Neuronal stem cell (in vitro differentiated cells): ENCODE data around the gene HERC3.

Source experiments
- DNase-seq: peaks from one replicate; pipeline ENCODE4 v3.0.0-alpha.2; 2013; ENCODE audit warnings: low spot score
- H2AFZ ChIP-seq: one replicate; pipeline ENCODE4 v1.6.1; 2013; ENCODE audit warnings: mild to moderate bottlenecking, low read length, inconsistent platforms
- H2AK5ac ChIP-seq: 2 replicates; pipeline ENCODE4 v1.6.1; 2013; ENCODE audit warnings: low read depth, mild to moderate bottlenecking, inconsistent platforms, low read length, moderate library complexity, mixed read lengths
- H2BK120ac ChIP-seq: 2 replicates; pipeline ENCODE4 v1.6.1; 2013; ENCODE audit warnings: low read depth, mild to moderate bottlenecking, inconsistent platforms, low read length, moderate library complexity, mixed read lengths
- H2BK12ac ChIP-seq: one replicate; pipeline ENCODE4 v1.6.1; 2013; ENCODE audit warnings: low read length, inconsistent platforms
- H2BK15ac ChIP-seq: 2 replicates; pipeline ENCODE4 v1.6.1; 2013; ENCODE audit warnings: mild to moderate bottlenecking, low read length, inconsistent platforms, mixed read lengths
- H2BK5ac ChIP-seq: one replicate; pipeline ENCODE4 v1.6.1; 2013; ENCODE audit warnings: inconsistent platforms, mild to moderate bottlenecking, low read length, moderate library complexity
- H3K14ac ChIP-seq: one replicate; pipeline ENCODE4 v1.6.1; 2013; ENCODE audit warnings: low read length, inconsistent platforms
- H3K18ac ChIP-seq: 2 replicates; pipeline ENCODE4 v1.6.1; 2013; ENCODE audit warnings: low read length, inconsistent platforms
- H3K23ac ChIP-seq: 2 replicates; pipeline ENCODE4 v1.6.1; 2013; ENCODE audit warnings: low read depth, mild to moderate bottlenecking, mixed read lengths, low read length, inconsistent platforms; ENCODE audit not compliant: poor library complexity
- H3K27ac ChIP-seq: replicated peaks from 3 replicates; pipeline ENCODE4 v1.5.1; 2013; ENCODE audit warnings: low read length, inconsistent platforms
- H3K27me3 ChIP-seq, 3 experiments: 2 replicates each; pipeline ENCODE4 v1.6.1; 2013; ENCODE audit warnings: low read length in 3 of 3, mild to moderate bottlenecking in 2 of 3, inconsistent platforms in 1 of 3, low read depth in 1 of 3, mixed read lengths in 1 of 3, moderate library complexity in 1 of 3; ENCODE audit not compliant: control insufficient read depth in 3 of 3, insufficient read depth in 3 of 3
- H3K36me3 ChIP-seq, 2 donors: replicated peaks in 1 of 2; 2 replicates each; pipeline ENCODE4 v1.6.1; 2013; ENCODE audit warnings: low read length in 2 of 2; ENCODE audit not compliant: control insufficient read depth in 2 of 2, insufficient read depth in 2 of 2
- H3K4ac ChIP-seq: 2 replicates; pipeline ENCODE4 v1.6.1; 2013; ENCODE audit warnings: inconsistent platforms, mild to moderate bottlenecking, low read length, moderate library complexity
- H3K4me1 ChIP-seq, 2 donors: 1 replicate in 1 of 2; 2 replicates in 1 of 2; pipeline ENCODE4 v1.6.1; 2013; ENCODE audit warnings: low read length in 2 of 2, low read depth in 1 of 2; ENCODE audit not compliant: control insufficient read depth in 2 of 2, insufficient read depth in 1 of 2
- H3K4me2 ChIP-seq: one replicate; pipeline ENCODE4 v1.6.1; 2013; ENCODE audit warnings: mild to moderate bottlenecking, low read length, inconsistent platforms; ENCODE audit not compliant: insufficient read depth, poor library complexity, severe bottlenecking
- H3K4me3 ChIP-seq, 2 donors: 2 replicates each; pipeline ENCODE4 v1.5.1; 2013; ENCODE audit warnings: low read length in 2 of 2, mild to moderate bottlenecking in 2 of 2, inconsistent platforms in 1 of 2, moderate library complexity in 1 of 2
- H3K79me1 ChIP-seq: one replicate; pipeline ENCODE4 v1.6.1; 2013; ENCODE audit warnings: low read depth, mild to moderate bottlenecking, inconsistent platforms, low read length, moderate library complexity
- H3K9ac ChIP-seq: one replicate; pipeline ENCODE4 v1.6.1; 2013; ENCODE audit warnings: mild to moderate bottlenecking, low read depth, low read length, inconsistent platforms; ENCODE audit not compliant: poor library complexity
- H3K9me3 ChIP-seq, 2 donors: replicated peaks in 1 of 2; 2 replicates each; pipeline versions ENCODE3 to v1.6.1; 2013; ENCODE audit warnings: low read length in 2 of 2, mild to moderate bottlenecking in 2 of 2, inconsistent platforms in 1 of 2, low read depth in 1 of 2, mixed read lengths in 1 of 2, moderate library complexity in 1 of 2; ENCODE audit not compliant: control insufficient read depth in 2 of 2, insufficient read depth in 1 of 2
- H4K8ac ChIP-seq: one replicate; pipeline ENCODE4 v1.6.1; 2013; ENCODE audit warnings: low read depth, mild to moderate bottlenecking, inconsistent platforms, low read length, moderate library complexity
- H4K91ac ChIP-seq: one replicate; pipeline ENCODE4 v1.6.1; 2013; ENCODE audit warnings: low read length, low read depth, mild to moderate bottlenecking, inconsistent platforms; ENCODE audit not compliant: poor library complexity
- WGBS, 2 donors: extraction: QIAGEN DNeasy Blood & Tissue Kit; methylation state at CpG; one replicate each; pipeline ENCODE4 v1.1.7; 2013; ENCODE audit warnings: missing lambda C conversion rate in 2 of 2, mixed read lengths in 1 of 2; ENCODE audit not compliant: insufficient read length in 2 of 2, insufficient replicate concordance in 1 of 2; ENCODE audit errors: extremely low coverage in 2 of 2; 5-methylcytosine and 5-hydroxymethylcytosine counted together

Gene HERC3

DNA sequence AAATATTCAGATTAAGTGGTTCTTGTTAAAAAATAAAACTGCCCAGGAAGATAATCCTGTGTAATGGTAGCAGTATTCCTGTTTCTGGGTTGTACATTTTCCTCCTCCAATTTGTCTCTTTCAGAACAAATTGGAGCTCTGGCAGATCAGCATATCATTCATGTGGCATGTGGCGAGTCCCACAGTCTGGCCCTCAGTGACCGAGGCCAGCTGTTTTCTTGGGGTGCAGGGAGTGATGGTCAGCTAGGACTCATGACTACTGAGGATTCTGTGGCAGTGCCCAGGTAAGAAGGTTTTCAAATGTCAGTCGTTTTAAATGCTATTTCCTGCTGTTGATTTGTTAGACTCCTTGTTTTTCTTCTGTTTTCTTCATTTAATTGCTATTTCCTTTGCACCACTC is 57.4 kb downstream of the HERC3 start:
- no CpG with 5 or more reads among the region's 3 CpGs for WGBS, 2 donors
- no peak overlapping the region for H3K9ac ChIP-seq
- no peaks in the 10 kb centered on the region for H3K27me3 ChIP-seq
- H4K91ac ChIP-seq = no peak overlapping the region
- no peak overlapping the region for H2AFZ ChIP-seq
- H3K79me1 ChIP-seq = no peaks in the 10 kb centered on the region
- H2AK5ac ChIP-seq = no peak overlapping the region
- H3K4ac ChIP-seq = no peak overlapping the region
- no peak overlapping the region for H2BK120ac ChIP-seq
- H3K4me1 ChIP-seq = no peaks in the 10 kb centered on the region
- no peak overlapping the region for H3K27ac ChIP-seq
- no peaks in the 10 kb centered on the region for H3K9me3 ChIP-seq
- no peak overlapping the region for H3K4me2 ChIP-seq
- no peak overlapping the region for H2BK15ac ChIP-seq
- no peak for DNase-seq
- no peaks in the 10 kb centered on the region for H3K36me3 ChIP-seq
- H2BK5ac ChIP-seq = no peak overlapping the region
- no peak overlapping the region for H2BK12ac ChIP-seq
- H4K8ac ChIP-seq = no peak overlapping the region
- no peak overlapping the region for H3K18ac ChIP-seq
- no peak overlapping the region for H3K23ac ChIP-seq
- no peak overlapping the region for H3K4me3 ChIP-seq
- H3K14ac ChIP-seq = no peak overlapping the region

GRCh38 chr4:88653371-88653946 is 61.2 kb downstream of the HERC3 start:
- peak overlapping the region; percentile 57 for H4K8ac ChIP-seq
- no peak overlapping the region for H4K91ac ChIP-seq
- H2BK15ac ChIP-seq = no peak overlapping the region
- no peak overlapping the region for H3K4me3 ChIP-seq
- H3K4ac ChIP-seq = no peak overlapping the region
- no peak overlapping the region for H3K9ac ChIP-seq
- no peaks in the 10 kb centered on the region for H3K36me3 ChIP-seq
- no peak overlapping the region for H3K18ac ChIP-seq
- H3K27me3 ChIP-seq = no peaks in the 10 kb centered on the region
- no peaks in the 10 kb centered on the region for H3K79me1 ChIP-seq
- no peak overlapping the region for H2AK5ac ChIP-seq
- no peak overlapping the region for H3K4me2 ChIP-seq
- no peak for DNase-seq
- no peak overlapping the region for H2BK120ac ChIP-seq
- H3K27ac ChIP-seq = no peak overlapping the region
- no peak overlapping the region for H2BK12ac ChIP-seq
- no peak overlapping the region for H2AFZ ChIP-seq
- H3K9me3 ChIP-seq = no peaks in the 10 kb centered on the region
- no CpG with 5 or more reads among the region's 4 CpGs for WGBS, 2 donors
- H2BK5ac ChIP-seq = no peak overlapping the region
- no peak overlapping the region for H3K14ac ChIP-seq
- H3K23ac ChIP-seq = no peak overlapping the region
- no peaks in the 10 kb centered on the region for H3K4me1 ChIP-seq

DNA sequence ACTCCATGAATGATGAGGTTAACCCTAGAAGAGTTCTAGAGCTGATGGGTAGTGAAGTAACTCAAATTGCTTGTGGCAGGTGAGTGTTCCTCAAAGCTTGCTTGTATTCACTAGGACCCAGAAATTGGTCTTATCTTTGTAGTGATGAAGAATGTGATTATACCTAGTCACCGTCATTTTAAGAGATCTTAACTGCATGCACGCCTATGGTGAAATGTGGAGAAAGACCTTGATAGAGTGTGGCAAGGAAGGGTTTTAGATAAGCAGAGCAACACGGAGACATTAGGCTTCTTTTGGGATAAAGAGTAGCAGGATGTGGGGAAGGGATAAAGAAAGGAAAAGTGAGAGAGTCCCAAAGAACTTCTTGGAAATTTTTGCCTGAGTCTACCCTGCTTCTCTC is 62.9 kb downstream of the HERC3 start:
- Histone ChIP-seq H4K91ac (no peak overlapping the region), H3K14ac (no peak overlapping the region), H3K79me1 (no peaks in the 10 kb centered on the region), H3K18ac (no peak overlapping the region), H3K4ac (no peak overlapping the region), H3K36me3 (no peaks in the 10 kb centered on the region), H2AK5ac (no peak overlapping the region), H2BK5ac (no peak overlapping the region), H4K8ac (no peak overlapping the region), H2BK120ac (no peak overlapping the region), H3K4me1 (no peaks in the 10 kb centered on the region), H3K9ac (no peak overlapping the region), H3K9me3 (no peaks in the 10 kb centered on the region), H3K4me3 (no peak overlapping the region), H3K23ac (no peak overlapping the region), H2AFZ (no peak overlapping the region), H3K27me3 (no peaks in the 10 kb centered on the region), H2BK12ac (no peak overlapping the region), H2BK15ac (no peak overlapping the region), H3K4me2 (no peak overlapping the region), H3K27ac (no peak overlapping the region)
- DNase-seq = no peak
- WGBS, 2 donors = no CpG with 5 or more reads among the region's 3 CpGs

DNA sequence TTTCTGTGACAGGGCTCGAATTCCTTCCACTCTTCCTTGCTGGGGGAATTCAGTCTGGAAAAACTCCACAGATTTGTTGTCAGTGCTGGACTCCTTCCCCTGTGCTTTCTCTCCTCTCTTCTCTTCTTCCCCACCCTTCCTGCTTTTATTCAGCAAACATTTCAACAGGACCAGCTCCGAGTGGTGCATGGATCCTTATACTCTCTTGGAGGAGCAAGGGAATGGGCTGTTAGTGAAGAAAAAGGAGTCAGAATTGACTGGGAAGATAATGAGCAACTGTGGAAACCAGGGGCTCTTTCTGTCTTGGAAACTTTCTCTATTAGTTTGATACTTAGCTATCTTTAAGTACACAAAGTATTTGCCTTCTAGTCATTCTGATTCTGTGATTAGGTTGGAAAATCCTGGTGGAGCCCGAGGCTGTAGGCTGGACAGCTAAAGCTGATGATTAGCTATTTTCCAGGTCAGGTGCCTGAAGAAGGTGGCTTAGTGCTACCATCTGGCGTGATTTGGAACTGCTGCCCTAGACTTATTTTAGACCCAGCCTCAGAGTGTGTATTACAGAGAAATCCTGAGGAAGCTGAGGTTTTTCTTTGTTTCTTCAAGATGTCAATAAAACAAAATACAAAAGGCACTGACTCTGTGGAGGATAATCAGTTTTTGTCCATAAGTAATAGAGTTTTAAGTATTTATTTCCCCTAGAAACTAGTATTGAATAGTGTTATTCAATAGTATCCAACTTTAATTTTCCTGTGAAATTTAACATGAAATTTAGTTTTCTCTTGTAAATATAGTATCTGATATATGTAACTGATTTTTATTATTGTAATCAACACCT is 67.0 kb downstream of the HERC3 start:
- no peak overlapping the region for H3K27ac ChIP-seq
- no CpG with 5 or more reads among the region's 4 CpGs for WGBS, 2 donors

More for the DNA sequence above, 67.0 kb downstream of the HERC3 start:
- Histone ChIP-seq H2BK5ac (no peak overlapping the region), H3K36me3 (no peaks in the 10 kb centered on the region), H4K8ac (no peak overlapping the region), H3K79me1 (no peaks in the 10 kb centered on the region), H3K23ac (no peak overlapping the region), H3K4me1 (no peaks in the 10 kb centered on the region), H3K27me3 (no peaks in the 10 kb centered on the region), H2AK5ac (no peak overlapping the region), H2BK120ac (no peak overlapping the region), H4K91ac (no peak overlapping the region), H3K4me2 (no peak overlapping the region), H3K4me3 (no peak overlapping the region), H3K18ac (no peak overlapping the region), H3K4ac (no peak overlapping the region), H2AFZ (peak overlapping the region; percentile 50), H2BK15ac (no peak overlapping the region), H2BK12ac (no peak overlapping the region), H3K9me3 (no peaks in the 10 kb centered on the region), H3K14ac (no peak overlapping the region), H3K9ac (no peak overlapping the region)
- DNase-seq = peak; percentile 18
